Lower leg skin (tissue), 3 donors: ENCODE measurements around the gene C1QTNF1.

Experiments
- CTCF ChIP-seq, 3 donors: fragments of 450-650 bp; IDR thresholded peaks; one replicate each; pipeline ENCODE4 v1.5.1; 2016; ENCODE audit warnings: antibody characterized with exemption in 3 of 3, mild to moderate bottlenecking in 3 of 3, moderate library complexity in 2 of 3
- POLR2A ChIP-seq, 2 donors: fragments of 450-650 bp; IDR thresholded peaks; one replicate each; pipeline ENCODE4 v1.6.1; 2016 to 2017; ENCODE audit warnings: antibody characterized with exemption in 2 of 2, mild to moderate bottlenecking in 1 of 2, moderate library complexity in 1 of 2

- TF ChIP-seq CTCF (IDR thresholded peaks at IDR 0.05) (no peak), POLR2A (IDR thresholded peaks at IDR 0.05) (no peak)
Measured at GRCh38 chr17:79050551-79050950, 26.6 kb downstream of the C1QTNF1 start.
